IPS DF 4.7 (cell line): ENCODE measurements around the gene ITIH3.
"Not testable (repeated sequence)": the region's sequence is repeated elsewhere in the genome, so short reads cannot be mapped to it uniquely, and the experiment has no call there.

Experiments
- DNase-seq: peaks from one replicate; pipeline ENCODE4 v3.0.0-alpha.2; 2013; ENCODE audit warnings: low spot score; ENCODE audit errors: extremely low read depth

Gene ITIH3, protein sequence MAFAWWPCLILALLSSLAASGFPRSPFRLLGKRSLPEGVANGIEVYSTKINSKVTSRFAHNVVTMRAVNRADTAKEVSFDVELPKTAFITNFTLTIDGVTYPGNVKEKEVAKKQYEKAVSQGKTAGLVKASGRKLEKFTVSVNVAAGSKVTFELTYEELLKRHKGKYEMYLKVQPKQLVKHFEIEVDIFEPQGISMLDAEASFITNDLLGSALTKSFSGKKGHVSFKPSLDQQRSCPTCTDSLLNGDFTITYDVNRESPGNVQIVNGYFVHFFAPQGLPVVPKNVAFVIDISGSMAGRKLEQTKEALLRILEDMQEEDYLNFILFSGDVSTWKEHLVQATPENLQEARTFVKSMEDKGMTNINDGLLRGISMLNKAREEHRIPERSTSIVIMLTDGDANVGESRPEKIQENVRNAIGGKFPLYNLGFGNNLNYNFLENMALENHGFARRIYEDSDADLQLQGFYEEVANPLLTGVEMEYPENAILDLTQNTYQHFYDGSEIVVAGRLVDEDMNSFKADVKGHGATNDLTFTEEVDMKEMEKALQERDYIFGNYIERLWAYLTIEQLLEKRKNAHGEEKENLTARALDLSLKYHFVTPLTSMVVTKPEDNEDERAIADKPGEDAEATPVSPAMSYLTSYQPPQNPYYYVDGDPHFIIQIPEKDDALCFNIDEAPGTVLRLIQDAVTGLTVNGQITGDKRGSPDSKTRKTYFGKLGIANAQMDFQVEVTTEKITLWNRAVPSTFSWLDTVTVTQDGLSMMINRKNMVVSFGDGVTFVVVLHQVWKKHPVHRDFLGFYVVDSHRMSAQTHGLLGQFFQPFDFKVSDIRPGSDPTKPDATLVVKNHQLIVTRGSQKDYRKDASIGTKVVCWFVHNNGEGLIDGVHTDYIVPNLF

DNA sequence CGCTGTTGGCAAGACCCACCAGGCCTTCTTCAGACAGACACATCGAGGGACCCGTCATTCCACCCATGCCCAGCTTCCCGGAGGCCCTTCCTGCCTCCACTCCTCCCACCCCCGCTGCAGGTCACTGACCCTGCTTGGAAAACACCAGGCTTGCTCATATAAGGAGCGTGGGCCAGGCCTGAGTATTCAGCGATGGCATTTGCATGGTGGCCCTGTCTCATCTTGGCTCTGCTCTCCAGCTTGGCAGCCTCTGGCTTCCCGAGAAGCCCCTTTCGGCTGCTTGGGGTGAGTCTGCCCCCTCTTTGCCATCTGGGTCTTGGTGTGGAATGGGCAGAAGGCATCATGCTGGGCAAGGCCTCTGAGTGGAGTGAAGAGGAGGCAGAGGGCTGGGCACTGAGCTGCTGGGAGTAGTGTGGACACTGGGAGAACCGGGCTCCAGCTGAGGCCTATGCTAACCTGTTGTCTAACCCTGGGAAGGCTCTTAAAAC is at the start of gene ITIH3:
Gene ITIH3 (plus strand): TSS at position 185 of the 488 bp plus-strand sequence. CDS start 8 bp downstream, at position 193.
- no peak for DNase-seq

- DNase-seq, result no peak
Measured at GRCh38 chr3:52752045-52752660, 42.4 kb upstream of the ITIH3 start.

GRCh38 chr3:52754373-52754772 is 40.2 kb upstream of the ITIH3 start:
- DNase-seq, result no peak

DNA sequence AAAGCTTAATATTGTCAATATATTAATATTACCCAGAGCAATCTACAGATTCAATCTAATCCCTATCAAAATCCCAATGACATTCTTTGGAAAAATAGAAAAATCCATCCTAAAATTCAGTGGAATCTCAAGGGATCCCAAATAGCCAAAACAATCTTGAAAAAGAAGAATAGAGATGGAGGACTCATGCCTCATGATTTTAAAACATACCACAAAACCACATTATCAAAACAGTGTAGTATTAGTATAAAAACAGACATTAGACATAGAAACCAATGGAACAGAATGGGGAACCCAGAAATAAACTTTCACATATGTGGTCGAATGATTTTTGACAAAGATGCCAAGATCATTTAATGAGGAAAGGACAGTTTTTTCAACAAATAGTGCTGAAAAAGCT is 38.5 kb upstream of the ITIH3 start:
- DNase-seq, result no peak

DNA sequence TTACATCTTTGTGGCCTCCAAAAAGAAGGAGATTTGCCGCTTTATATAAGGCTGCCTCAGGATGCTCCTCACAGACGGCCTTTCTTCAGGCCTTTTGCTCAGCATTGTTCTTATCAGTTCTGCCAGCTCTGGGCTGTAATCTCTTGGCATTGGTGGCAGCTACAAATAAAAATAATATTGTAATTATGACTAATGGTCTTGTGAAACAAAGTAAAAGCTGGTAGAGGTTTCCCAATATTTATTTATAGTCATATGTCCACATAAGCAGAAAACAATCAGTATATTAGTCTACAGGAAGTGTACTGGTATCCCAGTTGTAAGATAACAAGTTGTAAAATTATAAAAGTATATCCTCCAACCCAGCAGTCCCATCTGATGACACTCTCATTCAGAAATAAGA is 31.1 kb upstream of the ITIH3 start:
- no peak for DNase-seq

DNA sequence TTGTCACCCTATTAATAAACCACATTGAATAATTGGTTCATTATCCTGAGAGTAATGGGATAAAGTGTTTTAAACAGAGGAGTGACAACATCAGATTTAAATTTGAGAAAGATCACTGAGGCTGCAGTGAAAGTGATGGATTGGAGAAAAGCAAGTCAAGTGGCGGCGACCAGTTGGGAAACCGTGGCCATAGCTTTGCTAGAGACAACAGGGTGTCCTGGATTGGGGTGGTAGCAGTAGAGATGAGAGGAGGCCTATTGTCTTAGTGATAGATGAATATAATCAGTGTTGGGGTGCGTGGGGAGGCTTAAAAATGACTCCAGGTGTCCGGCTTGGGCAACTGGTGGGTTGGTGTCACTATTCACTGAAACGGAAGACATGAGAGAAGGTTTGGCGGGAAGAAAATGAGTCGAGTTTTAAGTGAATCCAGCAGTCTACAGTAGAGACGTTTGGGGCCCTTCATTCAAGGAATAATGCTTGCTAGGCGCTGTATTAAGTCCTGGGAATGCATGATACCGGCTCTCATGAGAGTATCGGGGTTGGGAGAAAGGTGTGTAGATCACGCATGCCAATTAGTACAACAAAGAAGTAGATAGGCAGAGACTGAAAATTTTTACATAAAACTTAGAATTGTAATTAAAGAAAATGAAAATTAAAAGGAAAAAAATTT is 24.7 kb upstream of the ITIH3 start:
- DNase-seq, result no peak

- peak; percentile 58 for DNase-seq
Measured at GRCh38 chr3:52770496-52771333, 23.9 kb upstream of the ITIH3 start, which contains the start of gene NEK4. Gene NEK4 (minus strand): TSS chr3:52770940. CDS start chr3:52770746, 194 bp downstream.

DNA sequence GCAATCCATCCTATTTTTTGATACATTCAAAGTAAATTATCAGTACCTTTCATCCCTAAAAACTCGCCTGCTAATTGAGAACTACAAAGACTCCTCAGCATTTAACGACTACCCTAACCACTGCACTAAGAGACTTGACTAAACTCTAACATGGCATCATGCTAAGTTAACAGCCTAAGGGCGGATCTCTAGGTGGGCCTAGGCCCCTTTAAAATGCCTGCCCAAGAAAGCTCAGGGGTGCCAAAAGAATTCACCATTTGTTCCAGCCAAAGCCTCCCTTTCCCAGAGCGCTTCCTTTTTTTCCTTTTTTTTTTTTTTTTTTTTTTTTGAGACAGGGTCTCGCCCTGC is 23.3 kb upstream of the ITIH3 start:
- no peak for DNase-seq

DNA sequence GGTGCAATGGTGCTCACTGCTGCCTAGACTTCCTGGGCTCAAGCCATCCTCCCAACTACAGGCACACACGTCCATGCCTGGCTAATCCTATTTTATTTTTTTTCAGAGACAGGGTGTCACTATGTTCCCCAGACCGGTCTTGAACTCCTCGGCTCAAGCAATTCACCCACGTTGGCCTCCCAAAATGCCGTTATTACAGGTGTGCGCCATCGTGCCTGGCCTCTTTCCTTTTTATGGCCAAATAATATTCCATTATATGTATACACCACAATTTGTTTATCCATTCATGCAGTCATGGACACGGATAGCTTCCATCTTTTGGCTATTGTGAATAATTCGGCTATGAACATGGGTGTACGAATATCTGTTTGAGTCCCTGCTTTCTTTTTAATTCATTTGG is 22.9 kb upstream of the ITIH3 start:
- no peak for DNase-seq

GRCh38 chr3:52773361-52774065 is 21.1 kb upstream of the ITIH3 start:
- no peak for DNase-seq

DNA sequence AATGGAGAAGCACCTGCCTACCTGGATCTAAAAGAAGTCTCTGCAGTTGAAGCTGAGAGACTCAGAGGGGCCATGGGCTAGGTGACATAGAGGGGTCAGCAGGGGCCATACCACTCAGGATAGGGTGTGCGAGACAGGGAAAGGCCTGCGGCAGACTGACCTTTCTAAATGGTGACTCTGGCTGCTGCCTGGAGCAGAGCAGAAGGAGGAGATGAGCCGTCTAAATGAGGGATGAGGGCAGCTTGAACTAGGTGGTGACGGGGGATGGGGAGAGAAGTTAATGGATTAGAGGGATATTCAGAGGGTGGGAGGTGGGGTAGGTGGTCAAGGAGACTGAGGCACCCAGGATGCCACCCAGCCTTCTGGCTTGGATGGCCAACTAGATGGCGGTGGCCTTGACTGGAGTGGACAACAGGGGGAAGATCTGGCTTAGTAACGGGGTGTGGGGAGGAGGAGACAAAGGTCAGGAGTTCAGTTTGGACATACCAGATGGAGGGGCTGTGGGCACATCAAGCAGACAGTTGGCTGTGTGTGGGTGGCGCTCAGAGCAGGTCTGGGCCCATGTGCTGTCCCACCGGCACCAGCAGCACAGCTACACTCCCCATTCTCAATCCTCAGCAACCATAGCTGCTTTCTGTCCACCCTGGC is 20.4 kb upstream of the ITIH3 start:
- no peak for DNase-seq

DNA sequence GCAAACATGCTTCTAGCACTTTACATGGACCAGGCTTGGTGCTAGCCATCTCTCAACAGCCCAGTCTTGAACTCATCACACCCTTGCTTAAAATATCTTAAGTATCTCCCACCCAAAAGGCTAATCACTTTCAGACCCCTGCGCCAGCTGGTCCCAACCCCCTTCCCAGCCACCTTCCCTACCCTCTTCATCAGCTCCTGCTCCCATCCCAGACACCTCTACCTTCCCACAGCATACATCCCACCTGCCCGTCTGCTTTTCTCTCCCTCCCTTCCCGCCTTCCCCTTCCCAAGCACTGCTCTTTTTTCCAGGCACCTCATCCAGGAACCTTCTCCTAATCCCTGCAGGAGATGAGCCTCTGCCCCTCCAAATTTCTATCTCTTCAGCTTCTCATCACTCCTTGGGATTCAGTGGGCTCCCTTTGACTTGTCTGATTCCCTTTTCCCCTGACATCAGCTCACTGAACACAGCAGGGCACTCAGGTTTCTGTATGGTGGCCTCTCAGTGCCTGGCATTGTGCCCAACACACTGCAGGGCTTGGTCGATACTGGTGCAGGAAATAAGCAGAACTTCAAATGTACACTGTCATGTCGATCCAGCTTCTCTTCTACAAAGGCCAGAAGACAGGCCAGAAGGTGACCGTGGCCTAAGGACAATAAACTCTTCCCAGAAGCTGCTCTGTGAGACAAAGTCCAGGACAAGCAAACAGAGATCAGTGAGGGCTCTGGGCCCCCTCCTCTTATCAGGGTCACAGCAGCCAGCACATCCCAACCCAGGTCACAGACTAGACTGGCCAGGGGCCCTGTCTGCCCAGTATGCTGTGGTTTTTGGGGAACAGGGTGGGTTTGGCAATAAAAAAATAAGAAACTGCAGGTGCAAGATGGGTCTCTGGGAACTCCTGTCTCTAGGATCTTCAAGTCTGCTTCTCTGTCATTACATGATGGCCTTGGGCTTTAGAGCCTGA is 19.4 kb upstream of the ITIH3 start:
- DNase-seq, result no peak

DNA sequence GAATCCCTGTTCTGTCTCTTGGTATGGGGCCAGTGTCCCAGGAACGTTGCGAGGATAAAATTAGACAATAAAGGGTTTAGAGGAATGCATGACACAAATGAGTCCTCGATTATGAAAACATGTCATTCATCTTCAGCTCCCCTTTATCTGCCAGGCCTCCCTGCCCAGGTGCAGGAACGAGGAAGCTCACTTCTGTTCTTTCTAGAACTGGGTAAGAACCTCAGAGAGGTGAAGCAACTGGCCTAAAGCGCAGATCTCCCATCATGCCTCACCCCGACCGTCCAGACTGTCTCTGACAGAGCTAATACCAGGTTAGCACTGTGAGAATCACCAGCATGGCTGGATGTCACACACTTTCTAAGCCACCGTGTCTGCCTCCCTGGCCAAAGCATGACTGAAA is 18.7 kb upstream of the ITIH3 start:
- no peak for DNase-seq

DNA sequence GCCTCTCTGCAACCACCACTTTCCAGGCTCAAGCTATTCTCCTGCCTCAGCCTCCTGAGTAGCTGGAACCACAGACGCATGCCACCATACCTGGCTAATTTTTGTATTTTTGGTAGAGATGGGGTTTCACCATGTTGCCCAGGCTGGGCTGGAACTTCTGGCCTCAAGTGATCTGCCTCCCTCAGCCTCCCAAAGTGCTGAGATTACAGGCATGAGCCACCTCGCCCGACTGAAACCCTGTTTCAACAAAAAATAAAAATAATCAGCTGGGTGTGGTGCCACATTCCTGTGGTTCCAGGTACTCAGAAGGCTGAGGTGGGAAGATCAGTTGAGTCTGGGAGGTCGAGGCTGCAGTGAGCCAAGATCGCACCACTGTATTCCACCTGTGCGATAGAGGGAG is 18.1 kb upstream of the ITIH3 start:
- DNase-seq, result not testable (repeated sequence)

DNA sequence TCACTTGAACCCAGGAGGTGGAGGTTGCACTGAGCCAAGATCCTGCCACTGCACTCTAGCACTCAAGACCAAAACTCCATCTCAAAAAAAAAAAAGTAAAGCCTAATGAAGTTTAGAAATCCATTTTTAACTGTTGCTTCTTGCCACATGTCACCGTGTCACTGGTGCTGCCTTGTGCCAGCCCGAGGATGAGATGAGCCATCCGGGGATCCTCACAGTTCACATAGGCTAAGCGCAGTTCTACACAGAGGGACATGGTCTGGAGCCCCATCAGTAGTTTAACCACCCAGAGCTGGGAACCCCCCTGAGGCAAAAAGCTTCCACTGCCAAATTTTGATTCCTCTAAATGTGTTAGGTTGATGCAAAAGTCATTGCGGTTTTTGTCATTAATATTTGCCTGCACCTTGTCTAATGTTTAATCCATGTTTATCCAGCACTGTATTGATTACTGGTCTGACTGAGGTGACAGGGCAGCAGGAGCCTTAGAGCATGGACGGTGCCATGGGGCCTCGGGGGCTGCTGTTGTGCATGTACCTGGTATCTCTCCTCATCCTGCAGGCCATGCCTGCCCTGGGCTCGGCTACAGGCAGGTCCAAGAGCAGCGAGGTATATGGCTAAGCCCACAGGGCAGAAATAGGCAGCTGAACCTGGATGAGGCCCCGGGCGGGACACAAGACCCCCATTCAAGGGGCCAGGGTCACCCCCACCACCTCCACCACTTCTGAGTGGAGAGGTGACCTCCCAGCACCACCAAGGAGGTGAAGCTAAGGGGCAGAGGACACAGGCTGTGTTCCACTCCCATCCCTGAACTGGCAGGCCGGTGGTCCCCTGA is 17.3 kb upstream of the ITIH3 start, which contains the start of gene ITIH1:
Gene ITIH1 (plus strand): TSS at position 473 of the 832 bp plus-strand sequence. CDS start 17 bp downstream, at position 490.
- DNase-seq, result no peak

DNA sequence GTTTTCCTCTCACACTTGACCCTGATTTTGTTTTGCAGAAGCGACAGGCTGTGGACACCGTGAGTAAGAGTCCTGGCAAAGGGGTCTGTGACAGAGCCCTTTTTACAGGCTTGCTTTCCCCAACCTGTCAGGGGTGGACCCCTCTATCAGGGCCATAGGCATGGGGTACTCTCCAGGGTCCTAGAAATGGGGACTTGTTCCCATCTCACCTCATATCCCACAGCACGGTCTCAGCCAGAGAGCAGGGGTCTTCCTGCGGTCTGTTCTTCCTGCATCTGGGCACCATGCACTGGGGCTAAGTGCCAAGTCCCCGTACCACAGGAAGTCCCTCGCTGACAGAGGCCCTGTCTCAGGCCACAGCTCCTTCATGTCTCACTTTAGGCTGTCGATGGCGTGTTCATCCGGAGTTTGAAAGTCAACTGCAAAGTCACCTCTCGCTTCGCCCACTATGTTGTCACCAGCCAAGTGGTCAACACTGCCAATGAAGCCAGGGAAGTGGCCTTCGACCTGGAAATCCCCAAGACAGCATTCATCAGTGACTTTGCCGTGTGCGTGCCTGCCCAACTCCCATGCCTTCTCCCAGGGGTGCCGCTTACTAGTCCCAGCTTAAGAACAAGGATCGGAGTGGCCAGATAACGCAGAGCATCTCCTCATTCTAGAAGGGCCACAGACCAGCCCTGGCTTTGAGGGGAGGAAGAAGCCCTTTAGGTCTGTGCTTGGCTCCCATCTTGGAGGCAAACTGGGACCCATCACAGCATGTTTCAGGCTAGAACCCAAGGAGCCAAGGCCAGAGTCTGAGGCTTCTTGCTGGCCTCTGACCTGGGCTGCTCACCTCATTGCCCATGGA is 16.4 kb upstream of the ITIH3 start:
- no peak for DNase-seq
